ENCODE data around the gene MRPL3. TPM values are rescaled to one million over a fixed set of nuclear protein-coding genes. Genes with fewer than 3 reads are reported as not detected.
"Not testable (repeated sequence)": the region's sequence is repeated elsewhere in the genome, so short reads cannot be mapped to it uniquely, and the experiment has no call there.

The MRPL3 gene
- total RNA-seq, 2 experiments from 2014 or later, result 36.0 to 37.6 TPM

DNA sequence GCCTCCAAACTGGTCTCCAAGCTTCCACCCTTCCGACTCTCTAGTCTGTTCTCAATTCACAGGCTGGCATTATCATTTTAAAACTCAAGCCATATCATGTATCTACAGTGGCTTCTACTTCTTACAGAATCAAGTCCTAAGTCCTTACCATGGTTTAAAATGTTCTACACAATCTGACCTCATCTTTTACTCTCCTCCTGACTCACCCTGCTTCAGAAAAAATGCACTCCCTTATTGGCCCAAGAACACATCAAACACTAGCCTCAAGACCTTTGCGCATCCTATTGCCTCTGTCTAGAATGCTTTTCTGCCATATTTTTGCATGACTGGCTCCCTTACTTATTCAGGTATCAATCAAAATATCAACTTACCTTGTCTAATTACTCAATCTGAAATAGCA is 11.0 kb downstream of the MRPL3 start:
- H3K27ac ChIP-seq (ENCODE audit: low read depth in 1 of 2, low read length in 2 of 2), result no peak overlapping the region
- H3K36me3 ChIP-seq (ENCODE audit: insufficient read depth, low read length), result peaks cover 55% of the 10 kb centered on the region
- CTCF ChIA-PET, result interaction anchor here (1.0 kb wide), 1 partner anchor 15 kb away, joined by 4 read pairs; no protein-coding TSS in a partner anchor
- Mint-ChIP-seq H3K9me3 (no peaks in the 10 kb centered on the region), H3K4me3 (no peak overlapping the region), H3K36me3 (ENCODE audit: low read depth) (peaks cover 50% of the 10 kb centered on the region), H3K4me1 (ENCODE audit: low read depth) (peaks cover 16% of the 10 kb centered on the region), H3K27ac (no peak overlapping the region), H3K27me3 (no peaks in the 10 kb centered on the region)
- DNase-seq (no peak), ATAC-seq (ENCODE audit: poor library complexity) (no peak)
- H3K4me3 ChIP-seq (ENCODE audit: low read length), result no peak overlapping the region
- H3K9me3 ChIP-seq (ENCODE audit: control insufficient read depth in 1 of 2, insufficient read depth in 1 of 2, low read length in 2 of 2), result no peaks in the 10 kb centered on the region
- POLR2A ChIA-PET, result no interaction called here
- no peaks in the 10 kb centered on the region for H3K4me1 ChIP-seq (ENCODE audit: insufficient read depth, low read length)
- TF ChIP-seq, protein P1, sequence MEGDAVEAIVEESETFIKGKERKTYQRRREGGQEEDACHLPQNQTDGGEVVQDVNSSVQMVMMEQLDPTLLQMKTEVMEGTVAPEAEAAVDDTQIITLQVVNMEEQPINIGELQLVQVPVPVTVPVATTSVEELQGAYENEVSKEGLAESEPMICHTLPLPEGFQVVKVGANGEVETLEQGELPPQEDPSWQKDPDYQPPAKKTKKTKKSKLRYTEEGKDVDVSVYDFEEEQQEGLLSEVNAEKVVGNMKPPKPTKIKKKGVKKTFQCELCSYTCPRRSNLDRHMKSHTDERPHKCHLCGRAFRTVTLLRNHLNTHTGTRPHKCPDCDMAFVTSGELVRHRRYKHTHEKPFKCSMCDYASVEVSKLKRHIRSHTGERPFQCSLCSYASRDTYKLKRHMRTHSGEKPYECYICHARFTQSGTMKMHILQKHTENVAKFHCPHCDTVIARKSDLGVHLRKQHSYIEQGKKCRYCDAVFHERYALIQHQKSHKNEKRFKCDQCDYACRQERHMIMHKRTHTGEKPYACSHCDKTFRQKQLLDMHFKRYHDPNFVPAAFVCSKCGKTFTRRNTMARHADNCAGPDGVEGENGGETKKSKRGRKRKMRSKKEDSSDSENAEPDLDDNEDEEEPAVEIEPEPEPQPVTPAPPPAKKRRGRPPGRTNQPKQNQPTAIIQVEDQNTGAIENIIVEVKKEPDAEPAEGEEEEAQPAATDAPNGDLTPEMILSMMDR (IDR thresholded peaks at IDR 0.05), result no peak
- intact Hi-C loops (cut with DNase I, micrococcal nuclease), result no loop called here
- H3K27me3 ChIP-seq (ENCODE audit: control insufficient read depth in 1 of 2, insufficient read depth in 2 of 2, low read length in 2 of 2), result no peaks in the 10 kb centered on the region

DNA sequence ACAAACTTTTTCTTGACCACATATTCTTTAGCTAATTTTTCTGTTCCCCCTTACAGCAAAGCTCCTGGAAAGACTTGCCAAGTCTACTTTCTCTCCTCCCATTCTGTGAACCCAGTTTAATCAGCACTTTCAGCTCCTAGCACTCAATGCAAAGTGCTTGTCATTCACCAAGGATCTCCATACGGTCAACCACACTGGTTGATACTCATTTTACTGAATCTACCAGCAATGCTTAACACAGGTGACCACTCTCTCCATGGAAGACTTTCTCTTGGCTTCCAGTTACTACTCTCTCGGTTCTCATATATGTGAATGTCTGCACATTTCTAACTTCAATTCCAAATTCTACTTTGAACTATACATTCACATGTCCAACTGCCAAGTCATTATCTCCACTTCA is 11.7 kb downstream of the MRPL3 start:
- H3K9me3 ChIP-seq (ENCODE audit: control insufficient read depth in 1 of 2, insufficient read depth in 1 of 2, low read length in 2 of 2), result no peaks in the 10 kb centered on the region
- H3K36me3 ChIP-seq (ENCODE audit: insufficient read depth, low read length), result peaks cover 48% of the 10 kb centered on the region
- POLR2A ChIA-PET, result no interaction called here
- H3K36me3 Mint-ChIP-seq (ENCODE audit: low read depth), result peaks cover 50% of the 10 kb centered on the region
- peaks cover 23% of the 10 kb centered on the region for H3K4me1 Mint-ChIP-seq (ENCODE audit: low read depth)
- H3K27ac ChIP-seq (ENCODE audit: low read depth in 1 of 2, low read length in 2 of 2), result no peak overlapping the region
- H3K9me3 Mint-ChIP-seq, result no peaks in the 10 kb centered on the region
- H3K27ac Mint-ChIP-seq, result no peak overlapping the region
- H3K27me3 ChIP-seq (ENCODE audit: control insufficient read depth in 1 of 2, insufficient read depth in 2 of 2, low read length in 2 of 2), result no peaks in the 10 kb centered on the region
- DNase-seq (no peak), ATAC-seq (ENCODE audit: poor library complexity) (no peak)
- no peaks in the 10 kb centered on the region for H3K27me3 Mint-ChIP-seq
- no peak overlapping the region for H3K4me3 ChIP-seq (ENCODE audit: low read length)
- no peaks in the 10 kb centered on the region for H3K4me1 ChIP-seq (ENCODE audit: insufficient read depth, low read length)
- H3K4me3 Mint-ChIP-seq, result no peak overlapping the region
- CTCF ChIA-PET, result no interaction called here
- TF ChIP-seq, protein P1 (IDR thresholded peaks at IDR 0.05), result no peak
- intact Hi-C loops (cut with DNase I, micrococcal nuclease), result no loop called here

DNA sequence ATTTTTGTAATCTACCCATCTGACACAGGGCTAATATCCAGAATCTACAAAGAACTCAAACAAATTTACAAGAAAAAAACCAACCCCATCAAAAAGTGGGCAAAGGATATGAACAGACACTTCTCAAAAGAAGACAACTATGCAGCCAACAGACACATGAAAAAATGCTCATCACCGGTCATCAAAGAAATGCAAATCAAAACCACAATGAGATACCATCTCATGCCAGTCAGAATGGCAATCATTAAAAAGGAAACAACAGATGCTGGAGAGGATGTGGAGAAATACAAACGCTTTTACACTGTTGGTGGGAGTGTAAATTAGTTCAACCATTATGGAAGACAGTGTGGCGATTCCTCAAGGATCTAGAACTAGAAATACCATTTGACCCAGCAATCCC is 16.2 kb downstream of the MRPL3 start:
- POLR2A ChIA-PET; H3K4me1 ChIP-seq (ENCODE audit: insufficient read depth, low read length); H3K9me3 ChIP-seq (ENCODE audit: control insufficient read depth in 1 of 2, insufficient read depth in 1 of 2, low read length in 2 of 2); H3K27me3 ChIP-seq (ENCODE audit: control insufficient read depth in 1 of 2, insufficient read depth in 2 of 2, low read length in 2 of 2); CTCF ChIA-PET; ATAC-seq (ENCODE audit: poor library complexity); intact Hi-C loops (cut with DNase I, micrococcal nuclease); H3K27ac ChIP-seq (ENCODE audit: low read depth in 1 of 2, low read length in 2 of 2); H3K27me3 Mint-ChIP-seq; H3K9me3 Mint-ChIP-seq; H3K4me3 ChIP-seq (ENCODE audit: low read length): not testable (repeated sequence)
- Mint-ChIP-seq H3K27ac (peak overlapping the region; percentile 25), H3K4me3 (peak overlapping the region; percentile 9), H3K4me1 (ENCODE audit: low read depth) (peaks cover 33% of the 10 kb centered on the region), H3K36me3 (ENCODE audit: low read depth) (peaks cover 68% of the 10 kb centered on the region)
- peaks cover 46% of the 10 kb centered on the region for H3K36me3 ChIP-seq (ENCODE audit: insufficient read depth, low read length)
- DNase-seq, result peak in 3 of 14 experiments; percentile 13 to 62 (median 21)

GRCh38 chr3:131485119-131485518 is 17.7 kb downstream of the MRPL3 start:
- peaks cover 81% of the 10 kb centered on the region for H3K36me3 Mint-ChIP-seq (ENCODE audit: low read depth)
- POLR2A ChIA-PET, result interaction anchor here (1.9 kb wide), 1 partner anchor 104 kb away, joined by 5 read pairs; the partner anchor contains the start of gene NUDT16
- Histone ChIP-seq H3K27me3 (ENCODE audit: control insufficient read depth in 1 of 2, insufficient read depth in 2 of 2, low read length in 2 of 2) (no peaks in the 10 kb centered on the region), H3K27ac (ENCODE audit: low read depth in 1 of 2, low read length in 2 of 2) (no peak overlapping the region), H3K4me3 (ENCODE audit: low read length) (no peak overlapping the region), H3K9me3 (ENCODE audit: control insufficient read depth in 1 of 2, insufficient read depth in 1 of 2, low read length in 2 of 2) (no peaks in the 10 kb centered on the region), H3K4me1 (ENCODE audit: insufficient read depth, low read length) (no peaks in the 10 kb centered on the region), H3K36me3 (ENCODE audit: insufficient read depth, low read length) (peaks cover 52% of the 10 kb centered on the region)
- peaks cover 39% of the 10 kb centered on the region for H3K4me1 Mint-ChIP-seq (ENCODE audit: low read depth)
- TF ChIP-seq, protein P1 (IDR thresholded peaks at IDR 0.05), result no peak
- H3K4me3 Mint-ChIP-seq, result no peak overlapping the region
- no peaks in the 10 kb centered on the region for H3K9me3 Mint-ChIP-seq
- intact Hi-C loops (cut with DNase I, micrococcal nuclease), result no loop called here
- DNase-seq, result no peak
- CTCF ChIA-PET, result no interaction called here
- no peak for ATAC-seq (ENCODE audit: poor library complexity)
- H3K27ac Mint-ChIP-seq, result no peak overlapping the region
- no peaks in the 10 kb centered on the region for H3K27me3 Mint-ChIP-seq
